Stromal cell of bone marrow (primary cell): ENCODE measurements around the gene PTH1R.
"Not testable (repeated sequence)": the region's sequence is repeated elsewhere in the genome, so short reads cannot be mapped to it uniquely, and the experiment has no call there.

Experiments
- DNase-seq: peaks from one replicate; pipeline ENCODE4 v3.0.0-alpha.2; 2012; ENCODE audit warnings: low read depth

The PTH1R gene

DNA sequence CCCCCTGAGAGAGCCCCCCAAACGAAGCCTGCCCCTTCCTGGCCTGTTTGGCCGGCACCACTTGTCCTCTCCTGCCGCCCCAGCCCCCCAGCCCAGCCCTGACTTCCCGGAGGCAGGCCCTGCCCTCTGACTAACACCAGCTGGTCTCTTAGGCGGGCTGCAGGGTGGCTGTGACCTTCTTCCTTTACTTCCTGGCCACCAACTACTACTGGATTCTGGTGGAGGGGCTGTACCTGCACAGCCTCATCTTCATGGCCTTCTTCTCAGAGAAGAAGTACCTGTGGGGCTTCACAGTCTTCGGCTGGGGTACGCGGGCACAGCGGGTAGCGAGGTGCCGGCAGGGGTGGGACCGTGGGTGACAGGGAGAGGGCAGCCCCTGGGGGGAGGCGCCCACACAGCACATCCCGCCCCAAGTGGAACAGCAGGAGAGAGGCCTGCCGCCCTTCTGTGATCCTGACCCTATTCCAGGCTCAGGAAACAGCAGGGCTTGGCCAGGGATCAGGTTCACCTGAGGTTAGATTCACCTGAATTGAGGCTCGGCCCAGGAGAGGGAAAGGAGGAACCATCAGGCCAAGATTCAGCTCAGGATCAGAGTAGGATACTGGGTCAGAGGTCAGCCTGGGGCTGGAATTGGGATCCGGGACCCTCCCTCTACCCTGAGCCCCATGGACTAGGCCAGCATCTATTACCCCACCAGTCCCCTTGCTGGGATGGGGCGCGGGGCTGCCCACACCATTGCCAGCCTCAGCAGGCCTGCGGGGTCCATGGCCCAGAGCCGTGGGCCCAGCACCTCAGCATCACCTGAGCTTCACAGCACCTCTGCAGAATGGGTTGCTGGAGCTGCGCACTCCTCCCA lies 21.9 kb downstream of the PTH1R start:
- no peak for DNase-seq

DNA sequence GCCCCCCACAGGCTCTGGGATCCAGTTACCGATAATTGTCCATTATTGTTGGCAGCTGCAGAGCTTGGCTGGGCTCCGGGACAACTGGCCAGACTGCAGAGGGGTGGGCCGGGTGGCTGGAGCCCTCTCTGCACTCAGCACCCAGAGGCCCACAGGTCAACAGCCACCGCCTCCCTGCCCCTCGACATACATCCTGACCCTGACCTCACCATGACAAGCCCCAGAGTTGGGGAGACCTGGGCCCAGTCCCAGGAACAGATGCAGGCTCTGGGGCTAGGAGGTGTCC lies 22.4 kb downstream of the PTH1R start:
- no peak for DNase-seq

- no peak for DNase-seq
These were observed 22.8 kb downstream of the PTH1R start for GRCh38 chr3:46900356-46900755.

GRCh38 chr3:46901061-46901460 lies 23.5 kb downstream of the PTH1R start:
- DNase-seq: no peak

- DNase-seq: no peak
These were observed 24.2 kb downstream of the PTH1R start for GRCh38 chr3:46901591-46902187.

DNA sequence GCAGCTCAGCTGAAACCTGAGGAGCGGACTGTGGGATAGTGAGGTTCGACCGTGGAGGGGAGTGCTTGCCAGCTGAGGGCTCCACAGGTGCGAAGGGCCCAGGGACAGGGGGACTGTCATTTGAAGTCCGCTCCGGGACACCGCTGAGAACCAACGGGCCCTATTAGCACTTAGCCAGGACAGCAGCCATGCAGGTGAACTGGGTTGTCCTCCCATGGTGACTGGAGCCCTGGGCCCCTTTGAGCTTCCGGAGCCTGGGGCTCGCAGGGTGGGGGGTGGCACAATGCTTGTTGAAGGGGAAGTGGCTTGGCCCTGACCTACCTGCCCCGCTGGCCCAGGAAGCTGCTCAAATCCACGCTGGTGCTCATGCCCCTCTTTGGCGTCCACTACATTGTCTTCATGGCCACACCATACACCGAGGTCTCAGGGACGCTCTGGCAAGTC lies 24.7 kb downstream of the PTH1R start:
- DNase-seq: no peak

DNA sequence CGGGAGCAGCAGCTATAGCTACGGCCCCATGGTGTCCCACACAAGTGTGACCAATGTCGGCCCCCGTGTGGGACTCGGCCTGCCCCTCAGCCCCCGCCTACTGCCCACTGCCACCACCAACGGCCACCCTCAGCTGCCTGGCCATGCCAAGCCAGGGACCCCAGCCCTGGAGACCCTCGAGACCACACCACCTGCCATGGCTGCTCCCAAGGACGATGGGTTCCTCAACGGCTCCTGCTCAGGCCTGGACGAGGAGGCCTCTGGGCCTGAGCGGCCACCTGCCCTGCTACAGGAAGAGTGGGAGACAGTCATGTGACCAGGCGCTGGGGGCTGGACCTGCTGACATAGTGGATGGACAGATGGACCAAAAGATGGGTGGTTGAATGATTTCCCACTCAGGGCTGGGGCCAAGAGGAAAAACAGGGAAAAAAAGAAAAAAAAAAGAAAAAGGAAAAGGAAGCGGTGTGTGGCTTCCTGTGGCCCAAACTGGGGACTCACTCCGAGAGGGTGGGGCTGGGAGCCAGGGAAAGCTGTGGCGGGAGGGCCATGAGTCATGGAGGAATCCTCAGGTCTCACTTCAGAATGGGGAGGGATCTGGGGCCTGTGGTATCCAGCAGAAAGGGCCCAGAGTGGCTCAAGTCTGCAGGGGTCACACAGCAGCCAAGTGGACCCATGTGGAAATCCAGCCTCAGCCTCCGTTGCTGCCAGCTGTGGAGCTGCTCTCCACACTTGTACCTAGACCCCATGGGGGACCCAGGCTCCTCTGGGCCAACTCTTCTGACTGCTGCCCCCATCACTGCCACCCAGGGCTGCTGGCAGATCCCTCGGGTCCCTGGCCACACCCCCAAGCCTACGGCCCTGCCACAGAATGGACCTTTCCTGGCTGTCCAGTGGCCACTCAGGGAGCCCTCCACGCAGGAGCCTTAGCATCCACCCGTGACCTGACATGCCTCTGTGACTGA lies 26.1 kb downstream of the PTH1R start:
- no peak for DNase-seq

DNA sequence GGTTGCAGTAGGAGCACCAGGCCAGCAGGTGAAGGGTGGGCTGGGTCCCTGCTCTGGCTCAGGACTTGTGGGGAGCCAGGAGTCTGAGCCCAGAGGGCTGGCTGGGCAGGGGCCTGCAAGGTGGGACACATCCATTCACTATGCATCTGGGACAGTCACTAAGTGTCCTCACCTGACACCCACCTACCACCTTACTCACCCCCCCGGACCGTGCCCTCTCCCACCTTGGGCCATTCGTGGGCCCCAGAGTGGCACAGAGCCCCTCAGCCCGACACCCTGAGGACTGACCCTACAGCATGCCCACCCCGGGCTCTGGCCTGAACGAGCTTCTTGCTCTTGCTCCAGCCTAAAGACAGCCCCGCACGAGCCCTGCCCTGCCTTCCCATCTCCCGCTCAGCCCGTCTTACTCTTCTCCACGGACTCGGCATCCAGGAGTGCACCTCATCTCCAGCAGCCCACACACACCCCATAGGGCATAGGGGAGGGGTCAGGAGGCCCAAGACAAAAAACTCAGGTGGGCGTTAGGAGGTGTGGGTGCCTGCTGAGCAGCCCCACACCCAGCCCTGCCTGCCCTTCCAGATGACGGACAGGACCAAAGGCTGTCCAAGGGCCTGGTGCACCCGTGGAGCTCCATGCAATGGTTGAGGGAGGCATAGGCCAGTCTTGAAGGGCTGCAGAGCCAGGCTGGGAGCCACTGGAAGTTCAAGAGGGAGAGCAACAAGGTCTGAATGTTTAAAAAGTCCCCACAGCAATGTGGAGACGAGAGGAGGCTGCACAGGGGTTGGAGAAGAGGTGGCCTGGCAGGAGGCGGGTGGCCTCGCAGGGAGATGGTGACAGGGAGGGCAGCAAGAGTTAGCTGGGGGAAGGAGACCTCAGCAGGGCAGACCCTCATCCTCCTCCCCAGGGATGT lies 27.0 kb downstream of the PTH1R start:
- DNase-seq: no peak

DNA sequence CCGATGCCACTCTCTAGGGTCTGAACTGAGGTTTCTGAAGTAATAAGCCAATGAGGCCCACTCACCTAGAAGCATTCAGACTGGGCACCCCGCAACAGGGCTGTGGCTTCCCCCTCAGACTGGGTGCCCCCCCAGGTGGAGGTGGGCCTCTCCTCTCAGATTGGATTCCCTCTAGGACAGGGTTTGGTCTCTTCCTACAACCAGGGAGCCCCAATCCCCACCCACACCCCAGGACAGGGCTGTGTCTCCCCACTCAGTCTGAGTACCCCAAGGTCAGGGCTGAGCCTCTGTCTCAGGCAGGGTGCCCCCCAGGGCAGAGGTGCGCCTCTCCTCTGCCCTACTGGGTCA lies 27.7 kb downstream of the PTH1R start:
- no peak for DNase-seq

GRCh38 chr3:46905661-46906451 lies 28.3 kb downstream of the PTH1R start:
- no peak for DNase-seq

GRCh38 chr3:46906471-46907058 lies 29.0 kb downstream of the PTH1R start:
- no peak for DNase-seq

- no peak for DNase-seq
These were observed 29.8 kb downstream of the PTH1R start for GRCh38 chr3:46907271-46907670.

GRCh38 chr3:46907960-46908293 lies 30.4 kb downstream of the PTH1R start:
- DNase-seq: no peak

- peak; percentile 71 for DNase-seq
These were observed 30.9 kb downstream of the PTH1R start for GRCh38 chr3:46908294-46908985.

- DNase-seq: no peak
These were observed 31.5 kb downstream of the PTH1R start for GRCh38 chr3:46908986-46909534.

DNA sequence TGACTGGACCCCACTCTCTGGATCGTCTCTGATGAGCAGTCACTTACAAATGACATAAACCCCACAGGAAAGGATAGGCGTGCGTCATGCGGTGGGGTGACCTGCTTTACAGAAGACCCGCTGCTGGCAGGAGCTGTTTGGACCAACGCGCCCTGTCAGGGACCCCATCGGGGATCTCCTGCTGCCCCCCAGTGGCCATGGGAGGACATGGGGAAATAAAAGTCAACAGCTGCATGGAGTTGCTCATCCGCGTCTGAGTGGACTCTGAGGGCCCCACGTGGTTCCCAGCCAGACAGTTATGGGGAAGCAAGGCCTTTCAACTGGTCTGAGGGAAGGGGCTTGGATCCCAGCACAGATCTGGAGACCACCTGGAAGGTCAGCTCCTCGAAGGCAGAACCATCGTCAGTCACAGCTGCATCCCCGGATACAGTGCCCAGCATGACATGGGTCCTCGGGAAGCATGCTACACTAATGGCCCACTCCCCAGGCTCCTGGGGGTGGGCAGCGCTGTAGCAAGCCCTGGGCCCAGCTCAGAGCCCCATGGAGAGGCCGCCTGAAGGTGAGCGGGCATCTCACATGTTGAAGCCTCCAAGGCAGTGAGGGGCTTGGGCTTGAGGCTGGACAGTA lies 32.1 kb downstream of the PTH1R start:
- peak; percentile 75 for DNase-seq

DNA sequence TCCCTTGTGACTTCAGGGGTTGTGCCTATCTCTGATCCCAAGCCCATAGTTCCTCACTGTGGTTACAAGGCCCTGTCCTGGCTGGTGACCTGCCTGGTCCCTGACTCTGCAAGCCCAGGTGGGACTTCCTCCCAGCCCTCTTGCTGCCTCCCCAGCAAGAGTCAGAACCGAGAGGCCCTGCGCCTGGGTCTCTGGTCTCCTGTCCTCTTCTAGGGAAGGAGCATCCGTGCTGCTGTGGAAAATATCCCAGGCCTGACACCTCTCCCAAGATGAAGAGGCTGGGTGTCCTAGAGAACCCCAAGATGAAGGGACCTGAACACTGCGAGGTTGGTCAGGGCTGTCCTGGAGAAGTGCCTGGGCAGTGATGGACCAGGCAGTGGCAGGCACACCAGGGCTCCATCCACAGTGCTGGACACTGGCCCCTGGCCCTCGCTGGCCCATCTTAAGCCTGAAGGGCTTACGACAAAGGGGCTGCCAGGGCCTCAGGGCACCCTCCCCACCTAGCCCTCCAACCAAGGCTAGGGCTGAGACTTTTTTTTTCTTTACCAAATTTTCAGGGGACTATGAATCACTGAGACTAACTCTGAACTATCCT lies 32.7 kb downstream of the PTH1R start:
- DNase-seq: no peak

DNA sequence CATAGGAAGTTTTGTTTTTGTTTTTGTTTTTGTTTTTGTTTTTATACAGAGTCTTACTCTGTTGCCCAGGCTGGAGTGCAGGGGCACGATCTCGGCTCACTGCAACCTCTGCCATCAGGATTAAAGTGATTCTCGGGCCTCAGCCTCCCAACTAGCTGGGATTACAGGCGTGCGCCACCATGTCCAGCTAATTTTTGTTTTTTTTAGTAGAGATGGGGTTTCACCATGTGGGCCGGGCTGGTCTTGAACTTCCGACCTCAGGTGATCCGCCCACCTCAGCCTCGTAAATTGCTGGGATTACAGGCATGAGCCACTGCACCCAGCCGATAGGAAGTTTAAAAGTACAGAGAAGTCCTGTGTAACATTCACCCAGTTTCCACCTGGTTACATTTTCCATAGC lies 33.4 kb downstream of the PTH1R start:
- DNase-seq: not testable (repeated sequence)

GRCh38 chr3:46912986-46913385 lies 35.5 kb downstream of the PTH1R start:
- DNase-seq: no peak
